ENCODE results near the gene CACTIN. TPM values are rescaled to one million over a fixed set of nuclear protein-coding genes. Genes with fewer than 3 reads are reported as not detected.
A peak's percentile ranks its signal among the peaks of the same experiment; 100 is the strongest.

CACTIN gene
- total and polyA plus RNA-seq, 2 of the 8 experiments (the other 6 are each of a cell fraction or from before 2014, with no cell fraction given): 25.8 to 29.9 TPM

GRCh38 chr19:3606690-3607289, 19.8 kb downstream of the CACTIN start, which contains the start of gene TBXA2R:
TSS of gene TBXA2R (minus strand) at chr19:3606875. CDS start at chr19:3600634, 6,241 bp downstream.
- peak within 1 kb of the TSS; percentile 82 to 83 for H3K4me2 ChIP-seq (ENCODE audit: insufficient read depth in 1 of 2, low read depth in 2 of 2, low read length in 2 of 2)
- peaks cover 0 to 16% (median 13%) of the 10 kb centered on the region in 4 experiments; a peak in 5 of 7 replicates for H3K27me3 ChIP-seq (replicated peaks in 1 of 4; ENCODE audit: control insufficient read depth in 3 of 4, extremely low read depth in 1 of 4, insufficient read depth in 3 of 4, low read length in 3 of 4)
- H2BK20ac ChIP-seq (ENCODE audit: low read length): no peak within 1 kb of the TSS
- H3K56ac ChIP-seq (replicated peaks; ENCODE audit: insufficient read length, low read depth, low read length): no peak within 1 kb of the TSS
- peak within 1 kb of the TSS; percentile 99 for H2BK15ac ChIP-seq (ENCODE audit: low read length)
- no peak within 1 kb of the TSS for H3K14ac ChIP-seq (ENCODE audit: insufficient read length)
- peak within 1 kb of the TSS; percentile 35; the same call in 1 of the 2 replicates for H2BK5ac ChIP-seq (ENCODE audit: low read depth, low read length)
- FAIRE-seq: no peak
- peaks cover 3 to 14% (median 12%) of the 10 kb centered on the region in 4 experiments for H3K4me1 ChIP-seq (replicated peaks in 1 of 4; ENCODE audit: control insufficient read depth in 3 of 4, insufficient read depth in 4 of 4, low read length in 3 of 4)
- POLR2A ChIA-PET (ENCODE audit: partially characterized antibody): interaction anchor here (1.3 kb wide), 3 partner anchors 7 to 51 kb away, joined by 3 to 6 read pairs (median 3); no protein-coding TSS in a partner anchor
- H4K8ac ChIP-seq (ENCODE audit: extremely low read depth, insufficient read depth, low read length): peak within 1 kb of the TSS; percentile 5; the same call in 1 of the 2 replicates
- no peaks in the 10 kb centered on the region for H3K79me2 ChIP-seq (ENCODE audit: control insufficient read depth in 1 of 2, insufficient read depth in 2 of 2, low read length in 2 of 2)
- peaks cover 18% of the 10 kb centered on the region; the same call in 1 of the 2 replicates for H3K23me2 ChIP-seq (ENCODE audit: low read depth, low read length)
- peak within 1 kb of the TSS; percentile 86 for H2AK5ac ChIP-seq (ENCODE audit: low read depth, low read length)
- no peaks in the 10 kb centered on the region for H3K79me1 ChIP-seq (ENCODE audit: low read depth, low read length)
- peak within 1 kb of the TSS; percentile 52 for H4K91ac ChIP-seq (replicated peaks; ENCODE audit: insufficient read length, low read length)
- H3K36me3 ChIP-seq (ENCODE audit: control insufficient read depth in 2 of 4, insufficient read depth in 4 of 4, low read length in 3 of 4): peaks cover 0 to 8% (median under 1%) of the 10 kb centered on the region in 4 experiments; a peak in 1 of 8 replicates
- no peak within 1 kb of the TSS for H4K5ac ChIP-seq (ENCODE audit: insufficient read length, low read depth, low read length)
- H3K23ac ChIP-seq (ENCODE audit: insufficient read length): no peak within 1 kb of the TSS
- 12% methylated on average over 18 of the region's 46 CpGs; no CpG with 5 or more reads in 1 of the 2 experiments for WGBS, 2 experiments (ENCODE audit: extremely low coverage in 1 of 2, insufficient coverage in 1 of 2, insufficient read length in 1 of 2, insufficient replicate concordance in 2 of 2, low coverage in 1 of 2, low lambda C conversion rate in 2 of 2, missing lambda C conversion rate in 1 of 2)
- peak in 1 of 2 experiments; percentile 93 for DNase-seq (ENCODE audit: low read depth in 1 of 2, low spot score in 2 of 2)
- peak within 1 kb of the TSS; percentile 15 to 64 (median 36) for H3K4me3 ChIP-seq (ENCODE audit: extremely low read depth in 1 of 4, insufficient read depth in 2 of 4, low read depth in 3 of 4, low read length in 4 of 4)
- no peak within 1 kb of the TSS for H2BK120ac ChIP-seq (replicated peaks; ENCODE audit: low read depth, low read length)
- peak within 1 kb of the TSS; percentile 81; the same call in 1 of the 2 replicates for H3K18ac ChIP-seq (ENCODE audit: extremely low read depth, low read length)
- peak within 1 kb of the TSS; percentile 50; the same call in 1 of the 2 replicates for H2BK12ac ChIP-seq (ENCODE audit: low read depth, low read length)
- H2AFZ ChIP-seq (ENCODE audit: low read length): peak within 1 kb of the TSS; percentile 80; the same call in 1 of the 2 replicates
- peak within 1 kb of the TSS in 1 of 4 experiments; percentile 39; a peak in 2 of 7 replicates for H3K9ac ChIP-seq (replicated peaks in 1 of 4; ENCODE audit: extremely low read depth in 1 of 4, low read depth in 3 of 4, low read length in 3 of 4)
- H3K9me3 ChIP-seq (ENCODE audit: insufficient read depth in 2 of 2, low read depth in 1 of 2, low read length in 1 of 2): no peaks in the 10 kb centered on the region
- CTCF ChIA-PET (ENCODE audit: partially characterized antibody): interaction anchor here (3.4 to 4.0 kb wide), 2 partner anchors 8 to 12 kb away, joined by 21 to 23 read pairs; no protein-coding TSS in a partner anchor
- H3K27ac ChIP-seq (ENCODE audit: low read depth, low read length): no peak within 1 kb of the TSS
- H4K20me1 ChIP-seq (replicated peaks in 1 of 2; ENCODE audit: control insufficient read depth in 1 of 2, insufficient read depth in 2 of 2, low read length in 2 of 2): peaks cover 0 to 8% of the 10 kb centered on the region in 2 experiments
- TF ChIP-seq KDM4A (IDR thresholded peaks at IDR 0.05; ENCODE audit: low read depth, low read length, severe bottlenecking) (peak; percentile 64), ASH2L (IDR thresholded peaks at IDR 0.05; ENCODE audit: low read length) (no peak), CTCF (IDR thresholded peaks at IDR 0.05; ENCODE audit: control extremely low read depth in 1 of 3, insufficient read depth in 1 of 3, low read depth in 1 of 3, low read length in 3 of 3) (0 out of 4 replicates have a peak, but pooled peaks of 1 of the 3 experiments have one; percentile 1), GTF2F1 (IDR thresholded peaks at IDR 0.05; ENCODE audit: borderline replicate concordance, low read depth, low read length) (no peak)
- H3K4ac ChIP-seq (replicated peaks; ENCODE audit: insufficient read length, low read depth, low read length): peak within 1 kb of the TSS; percentile 38
